Stimulated activated CD4-positive, alpha-beta T cell treated with anti-CD3 and anti-CD28 coated beads, Interleukin-1b, Interleukin-23, amount 100 ng/mL, for 24 hours (primary cell): ENCODE results near the gene ADAMTS8.

Source experiments
- DNase-seq, 4 experiments: peaks; one replicate each; pipeline ENCODE4 v3.0.0-alpha.2; 2020; ENCODE audit warnings: low read depth in 4 of 4, low spot score in 1 of 4

ADAMTS8 gene, protein sequence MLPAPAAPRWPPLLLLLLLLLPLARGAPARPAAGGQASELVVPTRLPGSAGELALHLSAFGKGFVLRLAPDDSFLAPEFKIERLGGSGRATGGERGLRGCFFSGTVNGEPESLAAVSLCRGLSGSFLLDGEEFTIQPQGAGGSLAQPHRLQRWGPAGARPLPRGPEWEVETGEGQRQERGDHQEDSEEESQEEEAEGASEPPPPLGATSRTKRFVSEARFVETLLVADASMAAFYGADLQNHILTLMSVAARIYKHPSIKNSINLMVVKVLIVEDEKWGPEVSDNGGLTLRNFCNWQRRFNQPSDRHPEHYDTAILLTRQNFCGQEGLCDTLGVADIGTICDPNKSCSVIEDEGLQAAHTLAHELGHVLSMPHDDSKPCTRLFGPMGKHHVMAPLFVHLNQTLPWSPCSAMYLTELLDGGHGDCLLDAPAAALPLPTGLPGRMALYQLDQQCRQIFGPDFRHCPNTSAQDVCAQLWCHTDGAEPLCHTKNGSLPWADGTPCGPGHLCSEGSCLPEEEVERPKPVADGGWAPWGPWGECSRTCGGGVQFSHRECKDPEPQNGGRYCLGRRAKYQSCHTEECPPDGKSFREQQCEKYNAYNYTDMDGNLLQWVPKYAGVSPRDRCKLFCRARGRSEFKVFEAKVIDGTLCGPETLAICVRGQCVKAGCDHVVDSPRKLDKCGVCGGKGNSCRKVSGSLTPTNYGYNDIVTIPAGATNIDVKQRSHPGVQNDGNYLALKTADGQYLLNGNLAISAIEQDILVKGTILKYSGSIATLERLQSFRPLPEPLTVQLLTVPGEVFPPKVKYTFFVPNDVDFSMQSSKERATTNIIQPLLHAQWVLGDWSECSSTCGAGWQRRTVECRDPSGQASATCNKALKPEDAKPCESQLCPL

DNA sequence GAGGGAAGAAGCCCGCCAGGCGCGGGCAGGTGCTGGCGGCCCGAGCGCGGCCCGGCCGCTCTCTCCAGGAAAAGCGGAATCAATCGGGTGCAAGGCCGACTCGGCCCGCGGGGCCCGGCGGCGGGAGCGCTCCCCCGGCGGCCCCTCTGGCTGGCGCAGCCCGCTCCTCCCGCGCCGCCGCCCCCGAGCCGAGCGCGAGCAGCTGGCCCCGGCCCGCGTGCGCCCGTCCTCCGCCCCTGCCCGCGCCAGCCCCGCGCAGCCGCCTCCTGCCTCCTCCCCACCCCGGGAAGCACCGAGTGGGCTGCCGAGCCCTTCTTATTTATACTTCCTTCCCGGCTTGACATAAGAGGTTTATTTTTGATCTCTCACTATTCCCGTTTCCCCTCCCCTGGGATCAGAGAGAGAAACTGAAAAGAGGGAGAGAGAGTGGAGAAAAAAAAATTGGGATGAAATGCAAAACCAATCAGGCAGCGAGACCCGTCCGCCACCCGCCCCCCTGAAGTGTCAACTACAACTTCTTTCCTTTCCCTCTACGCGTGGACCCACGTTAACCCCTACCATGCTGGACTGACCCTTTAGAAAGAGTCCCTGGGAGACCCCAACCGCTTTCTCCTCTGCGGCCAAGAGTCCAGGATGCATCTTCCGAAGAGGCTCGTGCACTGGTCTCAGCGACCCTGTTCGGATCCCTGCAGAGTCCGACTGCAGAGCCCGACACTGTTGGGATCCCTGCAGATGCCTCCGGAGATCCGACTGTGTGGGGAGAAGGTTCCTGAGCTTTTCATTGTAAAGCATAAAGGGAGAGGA is at the start of gene ADAMTS8:
ADAMTS8 (minus strand) TSS at position 294 of the 804 bp plus-strand sequence. CDS start 323 bp downstream, outside the sequence.
- no peak for DNase-seq

- no peak for DNase-seq
Observed at GRCh38 chr11:130477586-130478203, 49.3 kb upstream of the ADAMTS8 start.

GRCh38 chr11:130476922-130477491 is 48.6 kb upstream of the ADAMTS8 start:
- no peak for DNase-seq

DNA sequence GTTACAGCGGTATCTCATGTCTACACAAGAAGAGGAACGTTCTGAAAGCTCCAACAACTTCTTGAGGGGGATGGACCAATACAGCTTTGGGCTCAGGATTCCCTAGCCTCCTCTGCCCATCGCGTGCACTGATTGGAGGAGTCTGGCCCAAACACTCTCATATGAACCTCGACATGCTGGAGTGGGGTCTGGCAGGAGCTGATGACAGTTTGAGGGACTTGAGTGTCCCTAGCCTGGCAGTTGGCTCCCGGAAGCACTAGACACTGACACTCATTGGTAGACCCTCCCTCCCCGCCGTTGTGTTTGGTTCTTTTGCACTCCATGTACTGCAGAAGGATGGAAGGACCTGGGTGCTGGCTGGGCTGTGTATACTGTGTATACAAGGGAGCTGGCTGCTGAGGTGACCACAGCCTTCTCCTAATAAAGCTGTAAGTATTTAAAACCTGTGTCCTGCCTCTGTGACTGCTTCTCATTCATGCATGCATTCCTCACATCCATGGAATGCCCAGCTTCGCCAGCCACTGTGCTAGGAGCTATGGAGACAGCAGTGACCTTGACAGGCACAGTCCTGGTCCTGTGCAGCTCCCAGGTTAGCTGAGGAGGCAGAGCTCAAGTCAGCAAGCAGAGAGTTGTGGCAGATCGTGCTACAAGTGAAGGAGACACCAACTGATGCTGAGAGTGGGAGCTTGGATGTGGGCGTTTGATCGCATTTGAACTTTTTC is 48.0 kb upstream of the ADAMTS8 start:
- DNase-seq, result no peak

GRCh38 chr11:130475426-130476053 is 47.1 kb upstream of the ADAMTS8 start:
- DNase-seq, result no peak

DNA sequence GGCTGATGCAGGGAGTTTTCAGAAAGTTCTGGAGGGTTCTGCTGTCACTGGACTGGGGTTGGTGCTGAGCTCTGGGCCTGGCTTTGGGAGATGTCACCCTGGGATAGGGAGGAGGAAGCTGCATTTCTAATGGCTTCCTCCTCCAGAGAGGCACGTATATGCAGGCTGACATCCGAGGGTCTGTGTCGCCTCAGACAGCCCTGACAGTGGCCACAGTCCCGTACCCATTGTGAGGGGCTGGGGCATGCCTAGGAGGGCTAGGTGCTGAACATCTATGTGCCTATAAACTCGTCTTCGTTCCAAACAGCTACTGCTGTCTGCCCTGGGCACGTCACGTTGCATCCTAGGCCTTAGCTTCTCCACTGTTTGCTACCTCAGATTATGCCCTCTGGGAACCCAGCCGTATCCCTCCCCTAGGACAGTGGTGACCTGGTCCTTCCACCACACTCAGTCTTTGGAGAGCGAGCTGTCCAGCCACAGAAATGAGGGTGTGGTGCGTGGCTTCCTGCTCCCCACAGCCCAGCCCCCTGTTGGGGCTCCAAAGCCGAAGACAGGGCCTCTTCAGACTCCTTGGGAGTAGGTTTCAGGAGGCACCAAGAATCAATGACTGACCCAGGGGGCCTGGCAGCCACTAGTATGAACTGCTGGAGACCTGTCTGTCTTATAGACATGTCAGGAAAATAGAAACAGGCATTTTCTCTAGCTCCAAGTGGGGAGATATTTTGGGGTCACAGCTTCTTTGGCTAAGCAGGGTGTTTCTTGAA is 46.4 kb upstream of the ADAMTS8 start:
- no peak for DNase-seq

GRCh38 chr11:130473795-130474377 is 45.5 kb upstream of the ADAMTS8 start:
- no peak for DNase-seq

- DNase-seq, result no peak
Observed at GRCh38 chr11:130473056-130473794, 44.8 kb upstream of the ADAMTS8 start.

DNA sequence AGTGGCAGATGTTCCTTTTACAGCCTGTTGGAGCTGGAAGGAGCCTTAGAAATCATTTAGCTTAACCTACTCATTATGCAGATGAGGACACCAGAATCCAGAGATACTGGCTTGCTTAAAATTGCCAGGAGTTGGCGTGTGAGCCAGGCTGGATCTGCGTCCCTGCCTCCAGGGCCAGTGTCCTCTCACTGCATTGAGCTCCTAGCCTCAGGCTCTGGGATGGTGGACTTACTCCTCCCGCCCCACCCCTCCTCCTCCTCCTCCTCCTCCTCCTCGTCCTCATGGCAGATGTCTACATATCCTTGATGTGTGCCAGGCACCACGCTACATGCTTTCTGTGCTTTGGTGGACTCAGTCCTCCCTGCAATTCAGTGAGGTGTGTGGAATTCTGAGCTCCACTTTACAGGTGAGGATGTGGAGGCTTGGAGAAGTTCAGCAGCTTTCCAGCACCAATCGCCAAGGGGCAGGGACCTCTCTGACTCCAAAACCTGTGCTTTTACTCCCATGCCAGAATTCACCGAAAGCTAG is 44.1 kb upstream of the ADAMTS8 start:
- no peak for DNase-seq

DNA sequence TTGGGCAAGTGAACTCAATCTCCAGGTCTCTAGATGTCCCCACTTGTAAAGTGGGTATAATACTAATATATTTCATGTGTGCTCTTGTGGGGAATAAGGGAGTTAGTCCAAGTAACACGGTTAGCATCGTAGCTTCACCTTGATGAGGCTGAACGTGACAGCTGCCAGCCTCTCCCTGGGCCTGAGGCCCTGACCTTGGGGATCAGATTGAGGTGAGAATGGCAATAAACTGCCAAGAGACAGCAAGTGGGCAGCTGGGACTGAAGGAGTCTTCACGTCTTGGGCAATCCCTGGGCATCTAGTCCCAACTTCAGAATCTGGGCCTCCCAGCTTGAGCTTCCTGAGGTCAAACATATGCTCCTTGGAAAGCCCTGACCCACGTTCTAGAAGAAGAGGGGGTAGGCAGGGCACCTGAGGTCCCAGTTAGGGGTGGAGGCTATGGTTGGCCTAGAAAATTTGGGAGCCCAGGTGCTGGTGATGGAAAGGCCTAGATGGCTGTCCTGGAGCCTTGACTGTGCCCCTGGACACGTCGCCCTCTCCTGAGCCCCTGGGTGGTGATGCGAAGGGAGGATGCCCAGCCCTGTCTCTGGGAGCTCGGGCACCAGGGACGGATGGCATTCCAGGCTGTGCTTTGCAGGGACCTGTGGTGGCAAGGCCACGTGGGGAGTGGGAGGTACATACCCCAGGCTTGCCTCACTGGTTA is 43.5 kb upstream of the ADAMTS8 start:
- DNase-seq, result no peak

GRCh38 chr11:130470832-130471706 is 42.7 kb upstream of the ADAMTS8 start:
- no peak for DNase-seq

DNA sequence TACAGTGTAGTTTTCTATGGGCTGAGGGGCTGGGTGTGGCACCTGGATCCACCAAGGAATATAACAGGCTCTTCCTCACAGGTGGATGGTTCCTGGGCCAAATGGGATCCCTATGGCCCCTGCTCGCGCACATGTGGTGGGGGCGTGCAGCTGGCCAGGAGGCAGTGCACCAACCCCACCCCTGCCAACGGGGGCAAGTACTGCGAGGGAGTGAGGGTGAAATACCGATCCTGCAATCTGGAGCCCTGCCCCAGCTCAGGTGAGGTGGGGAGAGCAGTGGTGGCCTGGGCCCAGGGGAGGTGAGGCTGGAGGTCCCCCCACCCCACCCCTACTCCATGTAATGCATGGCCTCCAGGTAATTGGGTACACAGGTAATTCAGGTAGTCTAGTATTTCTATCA is 40.8 kb upstream of the ADAMTS8 start:
- DNase-seq, result no peak

DNA sequence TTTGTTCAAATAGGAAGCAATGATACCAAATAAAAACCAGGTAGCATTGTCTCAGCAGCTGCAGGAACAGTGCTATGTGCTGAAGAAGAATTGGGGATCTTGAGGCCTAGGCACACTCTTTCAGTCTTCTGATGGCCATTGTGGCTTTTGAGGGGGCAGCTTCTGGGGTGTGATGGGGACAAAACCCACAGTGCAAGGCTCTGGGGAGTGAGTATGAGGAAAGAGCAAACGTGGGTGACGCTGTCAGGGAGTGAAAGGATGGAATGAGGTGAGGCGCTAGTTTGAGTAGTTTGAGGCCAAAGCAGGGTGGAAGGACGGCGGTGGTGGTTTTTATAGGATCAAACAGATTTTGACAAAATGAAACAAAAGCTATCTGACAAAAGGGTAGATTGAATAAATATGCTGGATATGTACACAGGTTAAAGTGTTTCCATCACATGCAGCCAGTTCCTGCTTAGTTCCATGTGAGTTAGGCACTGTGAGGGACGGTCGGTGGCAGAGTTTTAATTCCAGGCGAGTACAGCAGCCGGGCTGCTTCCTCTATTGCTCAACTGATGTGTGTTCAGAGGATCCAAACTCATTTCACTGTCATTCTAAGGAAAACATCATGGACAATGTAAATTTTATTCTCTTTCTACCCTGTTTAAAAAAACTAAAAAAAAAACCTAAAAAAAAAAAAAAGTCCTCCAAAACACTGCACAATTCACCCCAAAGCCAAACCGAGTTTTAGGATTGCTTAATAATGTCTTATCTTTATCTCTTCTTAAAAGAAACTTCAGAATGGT is 38.9 kb upstream of the ADAMTS8 start:
- no peak for DNase-seq

DNA sequence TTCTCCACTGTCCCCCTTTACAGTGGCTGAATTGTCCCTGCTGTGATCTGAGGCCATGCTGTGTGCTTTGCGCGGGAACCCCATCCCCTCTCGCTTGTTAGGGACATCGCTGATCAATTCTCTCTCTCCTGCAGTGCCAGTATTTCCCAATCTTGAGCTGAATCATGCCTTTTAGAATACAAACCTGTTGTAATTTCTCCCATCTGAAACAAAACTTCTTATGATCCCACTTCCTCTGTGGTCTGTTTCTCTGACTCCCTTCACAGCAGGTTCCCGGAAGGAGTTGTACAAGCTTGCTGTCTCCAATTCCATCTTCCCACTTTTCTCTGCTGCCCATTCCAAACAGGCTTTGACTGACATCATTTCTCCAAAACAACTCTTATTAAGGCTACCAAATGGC is 36.9 kb upstream of the ADAMTS8 start:
- DNase-seq, result no peak

DNA sequence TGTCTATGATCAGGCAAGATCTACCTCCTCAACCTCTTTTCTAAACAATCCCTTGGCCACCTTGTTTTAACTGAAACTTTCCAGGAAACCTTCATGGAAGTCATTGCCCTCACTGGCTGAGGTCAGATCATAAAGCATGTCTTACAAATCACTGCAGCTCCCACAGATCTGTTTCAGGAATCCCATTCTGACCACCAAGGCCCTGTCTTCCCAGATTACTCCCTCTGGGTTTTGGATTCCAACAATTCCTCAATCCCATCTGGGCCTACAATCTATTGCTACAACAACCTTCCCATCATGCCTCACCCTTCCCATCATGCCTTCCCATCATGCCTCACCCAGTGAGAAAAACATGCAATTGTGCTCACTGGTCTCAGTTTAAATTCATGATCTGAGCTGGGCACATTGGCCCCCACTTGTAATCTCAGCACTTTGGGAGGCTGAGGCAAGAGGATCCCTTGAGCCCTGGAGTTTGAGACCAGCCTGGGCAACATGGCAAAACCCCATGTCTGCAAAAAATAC is 35.9 kb upstream of the ADAMTS8 start:
- no peak for DNase-seq
